Measurements from ENCODE around the gene MRPL38. TPM values are rescaled to one million over a fixed set of nuclear protein-coding genes. Genes with fewer than 3 reads are reported as not detected.
"Not testable (repeated sequence)": the region's sequence is repeated elsewhere in the genome, so short reads cannot be mapped to it uniquely, and the experiment has no call there.

MRPL38 gene
- total RNA-seq, 2 experiments from 2014 or later, result 79.9 to 85.0 TPM

DNA sequence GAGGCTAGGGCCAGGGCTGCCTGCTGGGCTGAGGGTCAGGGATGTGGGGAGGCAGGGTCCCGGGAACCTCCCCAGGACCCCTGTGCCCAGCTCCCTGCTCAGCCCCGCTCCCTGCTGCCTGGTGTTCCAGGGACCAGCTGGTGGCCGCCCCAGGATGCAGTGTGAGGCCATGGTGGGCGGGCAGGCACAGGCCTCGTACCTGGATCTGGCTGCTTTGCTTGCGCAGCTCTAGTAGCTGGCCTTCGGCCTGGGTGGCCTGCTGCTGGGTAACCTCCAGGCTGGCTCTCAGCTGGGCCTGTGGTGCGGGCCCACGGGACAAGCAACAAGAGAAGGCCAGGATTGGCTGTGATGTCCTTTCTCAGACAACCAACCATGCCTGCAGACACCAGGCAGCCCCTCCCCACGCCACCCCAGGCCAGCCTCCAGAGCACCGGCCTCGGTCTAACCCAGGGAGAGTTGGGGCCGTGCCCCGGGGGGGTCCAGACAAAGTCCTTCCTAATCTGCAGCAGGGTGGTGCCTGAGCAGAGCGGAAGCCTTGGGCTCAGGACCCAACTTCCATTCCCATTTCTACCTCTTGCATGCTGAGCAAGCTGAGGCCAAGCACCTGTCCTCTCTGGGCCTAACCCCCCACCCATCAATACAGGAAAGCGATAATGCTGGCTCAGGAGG, 12.0 kb downstream of the MRPL38 start:
- CTCF ChIA-PET, result interaction anchor here (0.6 to 2.0 kb wide), 3 partner anchors 14 to 106 kb away, joined by 3 to 4 read pairs (median 3); partner anchors contain the start of gene WBP2
- POLR2A ChIA-PET, result interaction anchor here (8.4 kb wide), 1 partner anchor 14 kb away, joined by 151 read pairs; the partner anchor contains the start of gene TRIM47
- no peaks in the 10 kb centered on the region for H3K9me3 Mint-ChIP-seq
- H3K36me3 Mint-ChIP-seq (ENCODE audit: low read depth), result peaks cover 8% of the 10 kb centered on the region
- no peak overlapping the region for H3K27ac Mint-ChIP-seq
- H3K4me1 Mint-ChIP-seq, result peaks cover 23% of the 10 kb centered on the region
- no peak for DNase-seq
- H3K4me3 Mint-ChIP-seq, result no peak overlapping the region
- H3K27me3 Mint-ChIP-seq, result no peaks in the 10 kb centered on the region

- no peaks in the 10 kb centered on the region for H3K27me3 Mint-ChIP-seq
- CTCF ChIA-PET, result no interaction called here
Measured at GRCh38 chr17:75891605-75892555, 12.8 kb downstream of the MRPL38 start.

DNA sequence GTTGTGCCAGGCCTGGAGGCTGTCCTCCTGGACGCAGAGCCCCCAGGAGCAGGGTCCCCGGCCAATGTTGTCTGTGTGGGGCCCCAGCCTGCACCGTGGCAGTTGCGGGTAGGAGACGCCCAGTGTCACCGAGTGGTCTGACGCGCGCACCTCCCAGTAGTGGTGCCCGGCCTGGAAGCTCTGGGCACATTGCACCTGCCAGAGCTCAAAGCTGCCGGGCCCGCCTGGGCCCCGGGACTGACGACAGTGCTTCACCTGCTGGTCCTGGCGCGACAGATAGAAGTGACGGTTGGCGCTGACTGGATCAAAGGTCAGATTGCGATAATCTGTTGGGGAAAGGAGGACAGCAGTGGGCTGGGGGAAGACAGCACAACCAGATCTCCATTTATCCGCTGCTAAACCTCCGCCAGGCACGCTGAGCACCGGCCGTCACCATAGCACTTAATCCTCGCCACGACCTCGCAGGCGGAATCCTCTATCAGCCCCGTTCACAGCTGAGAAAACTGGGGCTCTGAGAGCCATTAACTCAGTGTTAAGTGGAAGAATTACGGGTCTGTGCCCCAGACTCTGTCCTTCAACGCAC, 13.6 kb downstream of the MRPL38 start:
- no peaks in the 10 kb centered on the region for H3K9me3 Mint-ChIP-seq
- peaks cover 18% of the 10 kb centered on the region for H3K4me1 Mint-ChIP-seq
- H3K36me3 Mint-ChIP-seq (ENCODE audit: low read depth), result peaks cover 8% of the 10 kb centered on the region
- H3K4me3 Mint-ChIP-seq, result no peak overlapping the region
- POLR2A ChIA-PET, result interaction anchor here (1.5 kb wide), 1 partner anchor 15 kb away, joined by 7 read pairs; no protein-coding TSS in a partner anchor
- CTCF ChIA-PET, result no interaction called here
- no peak overlapping the region for H3K27ac Mint-ChIP-seq
- no peaks in the 10 kb centered on the region for H3K27me3 Mint-ChIP-seq
- no peak for DNase-seq

More at GRCh38 chr17:75891605-75892555, 12.8 kb downstream of the MRPL38 start:
- H3K27ac Mint-ChIP-seq, result no peak overlapping the region
- no peak overlapping the region for H3K4me3 Mint-ChIP-seq
- H3K36me3 Mint-ChIP-seq (ENCODE audit: low read depth), result peaks cover 8% of the 10 kb centered on the region
- POLR2A ChIA-PET, result interaction anchor here (8.4 kb wide), 1 partner anchor 13 kb away, joined by 151 read pairs; the partner anchor contains the start of gene TRIM47
- no peak for DNase-seq
- no peaks in the 10 kb centered on the region for H3K9me3 Mint-ChIP-seq
- H3K4me1 Mint-ChIP-seq, result peaks cover 18% of the 10 kb centered on the region

GRCh38 chr17:75889454-75889853, 15.2 kb downstream of the MRPL38 start:
- Mint-ChIP-seq H3K4me1 (peaks cover 7% of the 10 kb centered on the region), H3K27ac (no peak overlapping the region), H3K36me3 (ENCODE audit: low read depth) (peaks cover 8% of the 10 kb centered on the region), H3K27me3 (no peaks in the 10 kb centered on the region), H3K9me3 (no peaks in the 10 kb centered on the region), H3K4me3 (no peak overlapping the region)
- CTCF ChIA-PET, result interaction anchor here (1.1 to 2.5 kb wide), 3 partner anchors 11 to 288 kb away, joined by 3 to 12 read pairs (median 5); partner anchors contain the start of gene TRIM47
- POLR2A ChIA-PET, result interaction anchor here (1.5 kb wide), 1 partner anchor 13 kb away, joined by 7 read pairs; no protein-coding TSS in a partner anchor
- no peak for DNase-seq

DNA sequence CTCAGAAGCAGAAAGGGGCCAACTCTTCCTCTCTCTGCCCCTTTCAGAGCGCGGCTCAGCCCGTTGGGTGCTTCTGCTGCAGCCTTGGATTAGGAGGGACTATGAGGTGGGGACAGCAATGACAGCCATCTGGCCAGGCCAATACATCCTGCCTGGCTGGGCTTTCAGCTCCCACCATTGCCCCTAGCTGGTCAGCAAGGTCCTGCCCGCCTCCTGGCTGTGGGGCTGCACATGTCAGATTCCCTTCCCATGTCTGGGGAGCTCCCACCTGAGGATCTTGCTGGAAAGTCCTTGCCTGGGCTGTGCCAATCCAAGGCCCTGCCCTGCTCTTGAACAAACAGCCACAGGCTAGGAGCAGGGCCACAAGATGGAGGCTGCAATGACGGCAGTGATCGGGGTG, 16.2 kb downstream of the MRPL38 start:
- H3K9me3 Mint-ChIP-seq, result no peaks in the 10 kb centered on the region
- ChIA-PET CTCF (interaction anchor here (2.5 kb wide), 1 partner anchor 10 kb away, joined by 12 read pairs; the partner anchor contains the start of gene TRIM47), POLR2A (no interaction called here)
- no peaks in the 10 kb centered on the region for H3K4me1 Mint-ChIP-seq
- H3K4me3 Mint-ChIP-seq, result no peak overlapping the region
- H3K27me3 Mint-ChIP-seq, result no peaks in the 10 kb centered on the region
- no peak for DNase-seq
- H3K27ac Mint-ChIP-seq, result no peak overlapping the region
- H3K36me3 Mint-ChIP-seq (ENCODE audit: low read depth), result peaks cover 2% of the 10 kb centered on the region

- DNase-seq; H3K27ac Mint-ChIP-seq; H3K4me3 Mint-ChIP-seq; H3K36me3 Mint-ChIP-seq (ENCODE audit: low read depth); H3K27me3 Mint-ChIP-seq; H3K9me3 Mint-ChIP-seq: not testable (repeated sequence)
- H3K4me1 Mint-ChIP-seq, result peaks cover 12% of the 10 kb centered on the region
- POLR2A ChIA-PET, result interaction anchor here (1.4 kb wide), 1 partner anchor 10 kb away, joined by 3 read pairs; no protein-coding TSS in a partner anchor
- CTCF ChIA-PET, result interaction anchor here (1.3 kb wide), 1 partner anchor 10 kb away, joined by 4 read pairs; no protein-coding TSS in a partner anchor
Measured at GRCh38 chr17:75885860-75886259, 18.8 kb downstream of the MRPL38 start.

DNA sequence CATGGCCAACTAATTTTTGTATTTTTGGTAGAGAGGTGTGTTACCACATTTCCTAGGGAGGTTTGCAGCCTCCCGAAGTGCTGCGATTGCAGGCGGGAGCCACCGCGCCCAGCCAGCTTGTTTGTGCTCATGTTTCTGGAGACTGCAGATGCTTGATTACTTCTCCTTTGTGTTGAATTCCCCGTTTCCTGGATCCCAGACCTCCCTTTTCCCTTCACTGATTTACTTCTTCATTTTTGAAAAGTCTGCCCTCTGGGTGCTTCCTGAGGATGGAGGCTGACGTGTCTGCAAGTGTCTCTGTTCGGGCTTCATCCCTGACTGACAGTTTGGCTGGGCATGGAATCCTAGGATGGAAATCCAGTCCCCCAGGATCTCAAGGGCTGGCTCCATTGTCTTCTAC, 19.3 kb downstream of the MRPL38 start:
- Mint-ChIP-seq H3K9me3 (no peaks in the 10 kb centered on the region), H3K4me1 (peaks cover 12% of the 10 kb centered on the region), H3K27me3 (peaks cover 4% of the 10 kb centered on the region), H3K4me3 (no peak overlapping the region), H3K36me3 (ENCODE audit: low read depth) (peaks cover 2% of the 10 kb centered on the region), H3K27ac (no peak overlapping the region)
- ChIA-PET POLR2A (no interaction called here), CTCF (interaction anchor here (0.7 to 1.1 kb wide), 2 partner anchors 9 to 12 kb away, joined by 4 to 5 read pairs; partner anchors contain the start of gene TRIM65)
- no peak for DNase-seq

DNA sequence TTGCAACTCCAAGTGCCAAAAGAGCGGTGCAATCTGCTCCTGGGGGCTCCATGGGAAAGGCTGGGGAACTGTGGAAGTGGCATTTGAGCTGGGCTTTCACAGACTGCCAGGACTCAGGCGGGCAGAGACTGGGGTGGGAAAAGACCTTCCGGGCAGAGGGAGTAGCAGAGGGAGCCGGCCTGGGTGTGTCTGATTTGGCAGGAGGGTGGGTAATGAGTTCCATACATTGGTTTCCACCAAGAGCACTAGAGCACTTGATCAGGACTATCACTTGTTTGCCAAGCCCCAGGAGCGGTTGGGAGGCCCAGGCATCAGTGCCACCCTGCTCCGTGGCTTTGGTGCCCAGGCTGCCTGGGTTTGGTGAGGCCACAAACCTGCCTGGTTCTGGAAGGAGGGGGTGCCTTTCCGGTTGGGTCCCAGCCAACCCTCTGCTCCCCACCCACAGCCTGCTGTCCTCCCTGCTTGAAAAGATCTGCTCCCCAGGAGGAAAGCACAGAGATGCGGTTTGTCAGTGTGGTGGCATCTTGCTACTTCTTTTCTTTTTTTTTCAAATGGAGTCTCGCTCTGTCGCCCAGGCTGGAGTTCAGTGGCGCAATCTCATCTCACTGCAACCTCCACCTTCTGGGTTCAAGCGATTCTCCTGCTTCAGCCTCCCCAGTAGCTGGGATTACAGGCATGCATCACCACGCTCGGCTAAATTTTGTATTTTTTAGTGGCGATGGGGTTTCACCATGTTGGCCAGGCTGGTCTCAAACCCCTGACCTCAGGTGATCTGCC, 22.8 kb downstream of the MRPL38 start:
- peaks cover 29% of the 10 kb centered on the region for H3K4me1 Mint-ChIP-seq
- no peak for DNase-seq
- H3K9me3 Mint-ChIP-seq, result no peaks in the 10 kb centered on the region
- H3K4me3 Mint-ChIP-seq, result no peak overlapping the region
- peaks cover 14% of the 10 kb centered on the region for H3K27me3 Mint-ChIP-seq
- CTCF ChIA-PET, result interaction anchor here (0.5 to 2.8 kb wide), 4 partner anchors 9 to 119 kb away, joined by 3 to 18 read pairs (median 4); partner anchors contain the start of genes CDK3 and TRIM65
- POLR2A ChIA-PET, result interaction anchor here (1.5 to 9.2 kb wide), 3 partner anchors 14 to 26 kb away, joined by 7 to 151 read pairs (median 9); partner anchors contain the start of genes TRIM65 and WBP2
- peak overlapping the region; percentile 2 for H3K27ac Mint-ChIP-seq
- peaks cover 7% of the 10 kb centered on the region for H3K36me3 Mint-ChIP-seq (ENCODE audit: low read depth)

DNA sequence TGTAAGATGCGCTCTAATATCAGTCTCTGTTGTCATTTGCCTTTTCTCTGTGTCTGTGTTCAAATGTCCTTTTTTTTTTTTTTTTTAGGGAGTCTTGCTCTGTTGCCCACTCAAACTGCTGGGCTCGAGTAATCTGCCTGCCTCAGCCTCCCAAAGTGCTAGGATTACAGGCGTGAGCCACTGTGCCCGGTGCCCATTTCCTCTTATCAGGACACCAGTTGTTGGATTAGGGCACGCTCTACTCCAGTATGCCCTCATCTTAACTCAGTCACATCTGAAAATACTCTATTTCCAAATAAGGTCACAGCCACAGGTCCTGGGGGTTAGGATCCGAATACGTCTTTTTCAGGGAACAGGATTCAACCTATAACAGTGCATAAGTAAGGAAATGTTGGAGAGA, 24.4 kb downstream of the MRPL38 start:
- H3K27me3 Mint-ChIP-seq, result peaks cover 14% of the 10 kb centered on the region
- H3K9me3 Mint-ChIP-seq, result no peaks in the 10 kb centered on the region
- peaks cover 45% of the 10 kb centered on the region for H3K4me1 Mint-ChIP-seq
- CTCF ChIA-PET, result interaction anchor here (2.2 to 3.7 kb wide), 4 partner anchors 9 to 33 kb away, joined by 7 to 42 read pairs (median 16); partner anchors contain the start of gene TRIM65
- no peak overlapping the region for H3K27ac Mint-ChIP-seq
- POLR2A ChIA-PET, result interaction anchor here (9.2 to 12.6 kb wide), 2 partner anchors 15 to 22 kb away, joined by 151 to 221 read pairs; partner anchors contain the start of genes TRIM65 and WBP2
- H3K36me3 Mint-ChIP-seq (ENCODE audit: low read depth), result peaks cover 18% of the 10 kb centered on the region
- H3K4me3 Mint-ChIP-seq, result no peak overlapping the region
- DNase-seq, result no peak

- H3K9me3 Mint-ChIP-seq, result no peaks in the 10 kb centered on the region
- peaks cover 25% of the 10 kb centered on the region for H3K36me3 Mint-ChIP-seq (ENCODE audit: low read depth)
- POLR2A ChIA-PET, result interaction anchor here (0.9 to 12.6 kb wide), 12 partner anchors 12 to 409 kb away, joined by 3 to 221 read pairs (median 6); partner anchors contain the start of genes FBF1, MRPL38, TRIM65 and UNK
- peaks cover 57% of the 10 kb centered on the region for H3K4me1 Mint-ChIP-seq
- peak within 1 kb of the TSS; percentile 89 for H3K4me3 Mint-ChIP-seq
- H3K27me3 Mint-ChIP-seq, result peaks cover 14% of the 10 kb centered on the region
- CTCF ChIA-PET, result interaction anchor here (0.5 to 5.3 kb wide), 15 partner anchors 11 to 707 kb away, joined by 3 to 45 read pairs (median 5); partner anchors contain the start of genes TRIM65 and WBP2
- peak within 1 kb of the TSS; percentile 93 for H3K27ac Mint-ChIP-seq
- DNase-seq, result peak; percentile 28
Measured at GRCh38 chr17:75878174-75878998, 26.3 kb downstream of the MRPL38 start, which contains the start of gene TRIM47. Gene TRIM47 (minus strand): TSS chr17:75878581. CDS start chr17:75878548, 33 bp downstream.
